Measurements from ENCODE around the gene PYGL.

- TF ChIP-seq CTCF (IDR thresholded peaks at IDR 0.05) (peak in 3 of 4 experiments; percentile 6 to 83 (median 27)), POLR2AphosphoS5 (IDR thresholded peaks at IDR 0.05) (no peak), EP300 (IDR thresholded peaks at IDR 0.05) (no peak)
Measured at GRCh38 chr14:50860478-50861086, 83.7 kb downstream of the PYGL start.

Measured in sigmoid colon (tissue), 4 donors.